GM19467 (cell line): ENCODE data around the gene ZNF488.

Experiments
- ATAC-seq: cut with Tn5 transposase; IDR thresholded peaks from one replicate; pipeline ENCODE4 v1.9.1; 2021; ENCODE audit warnings: mild to moderate bottlenecking, moderate library complexity; ENCODE audit not compliant: unreplicated experiment

Gene ZNF488

DNA sequence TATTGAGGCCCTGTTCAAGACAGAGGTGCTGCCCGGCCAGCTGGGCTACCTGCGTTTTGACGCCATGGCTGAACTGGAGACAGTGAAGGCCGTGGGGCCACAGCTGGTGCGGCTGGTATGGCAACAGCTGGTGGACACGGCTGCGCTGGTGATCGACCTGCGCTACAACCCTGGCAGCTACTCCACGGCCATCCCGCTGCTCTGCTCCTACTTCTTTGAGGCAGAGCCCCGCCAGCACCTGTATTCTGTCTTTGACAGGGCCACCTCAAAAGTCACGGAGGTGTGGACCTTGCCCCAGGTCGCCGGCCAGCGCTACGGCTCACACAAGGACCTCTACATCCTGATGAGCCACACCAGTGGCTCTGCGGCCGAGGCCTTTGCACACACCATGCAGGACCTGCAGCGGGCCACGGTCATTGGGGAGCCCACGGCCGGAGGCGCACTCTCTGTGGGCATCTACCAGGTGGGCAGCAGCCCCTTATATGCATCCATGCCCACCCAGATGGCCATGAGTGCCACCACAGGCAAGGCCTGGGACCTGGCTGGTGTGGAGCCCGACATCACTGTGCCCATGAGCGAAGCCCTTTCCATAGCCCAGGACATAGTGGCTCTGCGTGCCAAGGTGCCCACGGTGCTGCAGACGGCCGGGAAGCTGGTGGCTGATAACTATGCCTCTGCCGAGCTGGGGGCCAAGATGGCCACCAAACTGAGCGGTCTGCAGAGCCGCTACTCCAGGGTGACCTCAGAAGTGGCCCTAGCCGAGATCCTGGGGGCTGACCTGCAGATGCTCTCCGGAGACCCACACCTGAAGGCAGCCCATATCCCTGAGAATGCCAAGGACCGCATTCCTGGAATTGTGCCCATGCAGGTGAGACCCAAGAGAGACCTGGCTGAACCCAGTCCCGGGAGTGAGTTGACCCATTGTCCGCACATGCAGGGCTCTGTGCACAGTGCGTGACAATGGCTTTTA, 33.1 kb downstream of the ZNF488 start:
- ATAC-seq, result no peak

DNA sequence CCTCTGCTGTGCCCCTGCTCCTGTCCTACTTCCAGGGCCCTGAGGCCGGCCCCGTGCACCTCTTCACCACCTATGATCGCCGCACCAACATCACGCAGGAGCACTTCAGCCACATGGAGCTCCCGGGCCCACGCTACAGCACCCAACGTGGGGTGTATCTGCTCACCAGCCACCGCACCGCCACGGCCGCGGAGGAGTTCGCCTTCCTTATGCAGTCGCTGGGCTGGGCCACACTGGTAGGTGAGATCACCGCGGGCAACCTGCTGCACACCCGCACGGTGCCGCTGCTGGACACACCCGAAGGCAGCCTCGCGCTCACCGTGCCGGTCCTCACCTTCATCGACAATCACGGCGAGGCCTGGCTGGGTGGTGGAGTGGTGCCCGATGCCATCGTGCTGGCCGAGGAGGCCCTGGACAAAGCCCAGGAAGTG, 34.1 kb downstream of the ZNF488 start:
- no peak for ATAC-seq

GRCh38 chr10:47349516-47349915, 34.6 kb downstream of the ZNF488 start:
- no peak for ATAC-seq

DNA sequence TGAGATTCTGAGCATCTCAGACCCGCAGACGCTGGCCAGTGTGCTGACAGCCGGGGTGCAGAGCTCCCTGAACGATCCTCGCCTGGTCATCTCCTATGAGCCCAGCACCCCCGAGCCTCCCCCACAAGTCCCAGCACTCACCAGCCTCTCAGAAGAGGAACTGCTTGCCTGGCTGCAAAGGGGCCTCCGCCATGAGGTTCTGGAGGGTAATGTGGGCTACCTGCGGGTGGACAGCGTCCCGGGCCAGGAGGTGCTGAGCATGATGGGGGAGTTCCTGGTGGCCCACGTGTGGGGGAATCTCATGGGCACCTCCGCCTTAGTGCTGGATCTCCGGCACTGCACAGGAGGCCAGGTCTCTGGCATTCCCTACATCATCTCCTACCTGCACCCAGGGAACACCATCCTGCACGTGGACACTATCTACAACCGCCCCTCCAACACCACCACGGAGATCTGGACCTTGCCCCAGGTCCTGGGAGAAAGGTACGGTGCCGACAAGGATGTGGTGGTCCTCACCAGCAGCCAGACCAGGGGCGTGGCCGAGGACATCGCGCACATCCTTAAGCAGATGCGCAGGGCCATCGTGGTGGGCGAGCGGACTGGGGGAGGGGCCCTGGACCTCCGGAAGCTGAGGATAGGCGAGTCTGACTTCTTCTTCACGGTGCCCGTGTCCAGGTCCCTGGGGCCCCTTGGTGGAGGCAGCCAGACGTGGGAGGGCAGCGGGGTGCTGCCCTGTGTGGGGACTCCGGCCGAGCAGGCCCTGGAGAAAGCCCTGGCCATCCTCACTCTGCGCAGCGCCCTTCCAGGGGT, 35.2 kb downstream of the ZNF488 start:
- no peak for ATAC-seq

GRCh38 chr10:47348138-47348651, 35.9 kb downstream of the ZNF488 start, which contains the start of gene RBP3:
TSS of gene RBP3 (plus strand) at chr10:47348363. CDS start at chr10:47348485, 122 bp downstream.
- ATAC-seq, result no peak

- ATAC-seq, result no peak
Measured at GRCh38 chr10:47347303-47347675, 36.8 kb downstream of the ZNF488 start.

DNA sequence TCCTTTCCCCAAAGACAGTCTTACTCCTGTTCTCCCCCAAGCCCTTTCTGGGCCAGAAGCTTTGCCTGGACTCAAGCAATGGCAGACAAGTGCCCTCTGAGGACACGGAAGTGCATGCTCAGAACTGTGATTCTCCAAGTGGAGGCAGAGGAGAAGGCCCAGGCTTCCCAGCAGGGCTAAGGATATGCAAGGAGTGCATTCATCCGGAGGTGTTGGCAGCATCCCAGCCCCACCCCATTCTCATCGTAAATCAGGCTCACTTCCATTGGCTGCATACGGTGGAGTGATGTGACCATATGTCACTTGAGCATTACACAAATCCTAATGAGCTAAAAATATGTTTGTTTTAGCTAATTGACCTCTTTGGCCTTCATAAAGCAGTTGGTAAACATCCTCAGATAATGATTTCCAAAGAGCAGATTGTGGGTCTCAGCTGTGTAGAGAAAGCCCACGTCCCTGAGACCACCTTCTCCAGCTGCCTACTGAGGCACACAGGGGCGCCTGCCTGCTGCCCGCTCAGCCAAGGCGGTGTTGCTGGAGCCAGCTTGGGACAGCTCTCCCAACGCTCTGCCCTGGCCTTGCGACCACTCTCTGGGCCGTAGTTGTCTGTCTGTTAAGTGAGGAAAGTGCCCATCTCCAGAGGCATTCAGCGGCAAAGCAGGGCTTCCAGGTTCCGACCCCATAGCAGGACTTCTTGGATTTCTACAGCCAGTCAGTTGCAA, 37.4 kb downstream of the ZNF488 start:
- ATAC-seq, result no peak

DNA sequence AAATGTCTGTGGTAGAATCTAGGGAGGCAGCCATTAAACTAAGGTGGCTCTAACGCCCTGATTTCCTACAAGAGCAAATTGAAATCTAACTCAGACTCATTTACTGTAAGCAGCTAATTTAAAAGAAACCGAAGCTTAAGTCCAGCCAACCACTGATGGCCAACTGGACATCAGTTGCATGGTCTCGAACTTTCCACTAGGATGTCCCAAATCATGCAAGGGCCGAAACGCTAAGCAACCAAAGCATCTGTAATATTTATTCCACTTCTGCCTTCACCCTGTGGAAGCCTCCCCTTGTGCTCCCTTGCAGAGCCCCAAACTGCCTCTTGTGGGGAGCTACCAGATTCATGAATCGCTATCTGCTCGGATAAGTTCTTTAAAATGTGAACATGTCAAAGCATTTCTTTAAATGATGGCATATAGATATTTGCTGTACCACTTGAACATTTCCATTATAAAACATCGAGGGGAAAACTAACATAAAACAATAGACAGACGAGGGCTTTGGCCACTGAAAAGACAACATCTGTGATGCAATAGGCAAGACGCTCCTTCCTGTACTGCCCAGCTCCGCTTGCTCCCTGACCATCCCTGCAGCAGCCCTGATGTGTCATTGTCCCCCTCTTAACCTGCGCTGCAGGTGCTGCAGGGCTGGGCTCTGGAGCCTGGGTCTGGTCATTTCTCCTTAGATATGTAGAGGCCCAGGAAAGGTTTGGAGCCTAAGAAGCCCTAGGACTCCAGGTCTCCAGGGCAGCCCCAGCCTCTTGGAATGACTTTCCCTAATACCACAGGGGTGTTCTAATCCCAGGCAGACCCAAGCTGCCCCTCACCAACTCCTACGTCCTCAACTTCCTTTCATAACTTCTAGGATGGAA, 38.9 kb downstream of the ZNF488 start:
- ATAC-seq, result no peak

DNA sequence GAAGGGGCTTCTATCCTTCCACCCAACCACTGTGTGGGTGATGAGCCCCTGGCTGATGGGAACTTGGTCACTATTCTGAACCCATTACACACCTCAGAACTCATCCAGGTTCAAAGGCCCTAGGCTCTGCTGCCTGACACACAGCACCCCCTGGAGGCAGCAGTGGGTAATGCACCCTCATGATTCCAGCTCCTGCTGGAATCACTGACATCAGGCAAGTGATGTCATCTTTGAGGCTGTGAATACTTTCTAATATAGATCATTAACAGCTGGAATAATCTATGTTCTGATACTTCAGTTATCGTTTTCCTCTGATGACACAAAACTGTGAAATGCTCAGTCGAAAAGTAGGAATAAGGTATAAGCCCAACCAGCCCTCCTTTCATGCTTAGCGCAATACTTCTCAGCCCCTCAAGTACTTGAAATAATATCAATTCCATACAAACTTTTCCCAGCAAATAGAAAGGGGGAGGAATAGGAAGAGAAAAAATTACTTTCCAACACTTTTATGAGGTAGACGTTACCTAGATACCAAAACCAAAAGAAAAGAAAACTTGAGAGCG, 43.4 kb downstream of the ZNF488 start:
- no peak for ATAC-seq

- no peak for ATAC-seq
Measured at GRCh38 chr10:47339759-47340607, 44.1 kb downstream of the ZNF488 start.

DNA sequence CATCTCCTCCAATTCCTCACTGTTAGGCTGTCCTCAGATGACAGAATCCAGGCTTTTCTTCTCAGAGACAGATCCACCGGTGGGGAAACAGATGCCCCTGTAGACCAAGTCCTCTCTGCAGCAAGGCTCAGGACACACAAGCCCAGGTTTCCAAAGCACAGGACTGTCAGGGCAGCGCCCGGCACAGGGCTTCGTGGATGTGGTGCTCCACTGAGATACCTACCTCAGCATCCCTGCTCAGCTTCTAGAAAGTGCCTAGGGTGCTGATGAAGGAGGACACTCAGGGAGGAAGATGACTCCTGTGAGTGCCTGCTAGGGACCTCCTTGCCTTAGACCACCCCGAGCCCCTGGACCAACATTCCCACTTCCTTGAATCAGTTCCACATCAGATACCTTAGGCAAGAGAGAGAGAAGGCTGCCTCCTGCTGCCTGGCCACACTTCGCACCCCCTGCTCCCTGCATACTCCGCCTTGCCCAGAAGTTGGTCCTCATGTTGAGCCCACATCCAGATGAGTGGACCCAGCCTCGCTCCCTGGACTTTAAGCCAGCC, 44.8 kb downstream of the ZNF488 start:
- no peak for ATAC-seq

GRCh38 chr10:47337310-47337709, 46.8 kb downstream of the ZNF488 start:
- ATAC-seq, result no peak

DNA sequence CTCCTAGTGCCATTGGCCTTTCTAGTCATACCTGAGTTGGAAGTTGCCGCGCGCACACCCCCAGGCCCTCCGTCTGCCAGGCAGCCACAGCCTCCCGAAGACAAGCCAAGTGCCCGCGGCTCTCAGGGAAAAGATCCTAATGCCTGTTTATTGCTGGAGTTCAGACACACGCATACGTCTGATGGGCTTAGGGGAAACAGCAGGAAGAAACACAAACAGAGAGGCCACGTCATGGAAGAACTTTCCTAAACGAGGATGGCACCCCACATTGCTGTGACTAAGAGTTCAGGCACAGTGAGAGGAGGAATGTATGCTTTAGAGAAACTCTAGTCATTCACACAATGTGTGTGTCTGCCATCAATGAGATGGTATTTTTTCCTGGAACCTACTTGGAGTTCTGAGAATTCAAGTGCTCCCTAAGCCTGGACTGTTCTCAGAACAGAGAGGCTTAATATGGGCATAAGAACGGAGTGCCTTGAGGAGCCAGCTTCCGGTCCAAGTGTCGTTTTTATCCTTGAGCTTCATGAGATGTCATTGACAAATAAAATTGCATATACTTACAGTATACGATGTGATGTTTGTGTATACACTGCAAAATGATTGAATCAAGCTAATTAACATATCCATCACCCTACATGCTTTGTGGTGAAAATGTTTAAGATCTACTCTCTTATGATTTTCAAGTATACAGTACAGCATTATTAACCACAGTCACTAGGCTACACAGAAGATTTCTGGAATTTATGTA, 47.5 kb downstream of the ZNF488 start:
- ATAC-seq, result no peak

- no peak for ATAC-seq
Measured at GRCh38 chr10:47335906-47336305, 48.2 kb downstream of the ZNF488 start.

GRCh38 chr10:47334466-47335295, 49.4 kb downstream of the ZNF488 start:
- ATAC-seq, result no peak

- ATAC-seq, result no peak
Measured at GRCh38 chr10:47333532-47333931, 50.6 kb downstream of the ZNF488 start.

- ATAC-seq, result no peak
Measured at GRCh38 chr10:47332946-47333345, 51.1 kb downstream of the ZNF488 start.
